ENCODE results near the gene NDRG4.

Gene NDRG4

GRCh38 chr16:58495521-58496331, 4.2 kb upstream of the NDRG4 start:
- DNase-seq = no peak

- DNase-seq = no peak
Measured at GRCh38 chr16:58497468-58497867, 2.5 kb upstream of the NDRG4 start.

GRCh38 chr16:58497935-58498334, 2.0 kb upstream of the NDRG4 start:
- DNase-seq = no peak

- DNase-seq = no peak
Measured at GRCh38 chr16:58498341-58499091, 1.4 kb upstream of the NDRG4 start.

GRCh38 chr16:58499092-58499511, 841 bp upstream of the NDRG4 start:
- no peak for DNase-seq

- peak; percentile 24 for DNase-seq
Measured at GRCh38 chr16:58500430-58501241, 693 bp downstream of the NDRG4 start.

- peak; percentile 66 for DNase-seq
Measured at GRCh38 chr16:58501242-58502131, 1.5 kb downstream of the NDRG4 start.

- no peak for DNase-seq
Measured at GRCh38 chr16:58502217-58502921, 2.4 kb downstream of the NDRG4 start.

GRCh38 chr16:58503166-58503862, 3.4 kb downstream of the NDRG4 start:
- no peak for DNase-seq

- no peak for DNase-seq
Measured at GRCh38 chr16:58503863-58504688, 4.1 kb downstream of the NDRG4 start.

- peak; percentile 45 for DNase-seq
Measured at GRCh38 chr16:58506241-58507194, 6.6 kb downstream of the NDRG4 start.

GRCh38 chr16:58507195-58507962, 7.4 kb downstream of the NDRG4 start:
- DNase-seq = no peak

GRCh38 chr16:58507963-58508670, 8.2 kb downstream of the NDRG4 start:
- no peak for DNase-seq

- DNase-seq = no peak
Measured at GRCh38 chr16:58508671-58509251, 8.8 kb downstream of the NDRG4 start.

- DNase-seq = no peak
Measured at GRCh38 chr16:58509256-58510096, 9.5 kb downstream of the NDRG4 start.
